IMR-90 (cell line): ENCODE measurements around the gene FAAP100. TPM values are rescaled to one million over a fixed set of nuclear protein-coding genes. Genes with fewer than 3 reads are reported as not detected.

Experiments used
- ATAC-seq: fragments of 200-7000 bp; cut with Tn5 transposase; 2 replicates; pipeline ENCODE4 v1.9.1; 2020; ENCODE audit warnings: low read depth, mild to moderate bottlenecking, moderate library complexity
- BruUV-seq: library from RNA; stranded (reverse); fragments of 400-500 nt; replicated peaks from 2 replicates; lab custom pipeline; 2021; lab: Mats Ljungman, UMichigan
- CTCF ChIA-PET: fragments of 300-600 bp; formaldehyde crosslinking; extraction: SDS; loops from one replicate; lab custom pipeline; 2021; ENCODE audit warnings: antibody characterized with exemption; lab: Yijun Ruan, JAX
- POLR2A ChIA-PET: fragments of 300-600 bp; sonication (Branson Sonifier 250); formaldehyde crosslinking; loops from one replicate; lab custom pipeline; 2022; ENCODE audit warnings: antibody characterized with exemption; ENCODE audit not compliant: unreplicated experiment; lab: Charles Lee
- DNase-seq: peaks from one replicate; pipeline ENCODE4 v3.0.0; 2013
- H2AFZ ChIP-seq: replicated peaks from 2 replicates; pipeline ENCODE3; 2013; ENCODE audit warnings: low read length, mild to moderate bottlenecking; ENCODE audit not compliant: poor library complexity
- H2AK5ac ChIP-seq: 2 replicates; pipeline ENCODE4 v1.6.1; 2013; ENCODE audit warnings: low read depth, low read length, inconsistent platforms
- H2AK9ac ChIP-seq: replicated peaks from 2 replicates; pipeline ENCODE3; 2013; ENCODE audit warnings: mild to moderate bottlenecking, low read depth, low read length, moderate library complexity; ENCODE audit not compliant: poor library complexity
- H2BK120ac ChIP-seq: 2 replicates; pipeline ENCODE4 v1.6.1; 2013; ENCODE audit warnings: low read depth, low read length, inconsistent platforms
- H2BK15ac ChIP-seq: 3 replicates; pipeline ENCODE4 v1.6.1; 2013; ENCODE audit warnings: low read depth, low read length, inconsistent platforms
- H2BK20ac ChIP-seq: 2 replicates; pipeline ENCODE4 v1.6.1; 2013; ENCODE audit warnings: low read depth, mild to moderate bottlenecking, inconsistent platforms, low read length, moderate library complexity
- H2BK5ac ChIP-seq: 2 replicates; pipeline ENCODE4 v1.6.1; 2013; ENCODE audit warnings: mild to moderate bottlenecking, low read depth, low read length, inconsistent platforms; ENCODE audit not compliant: poor library complexity, severe bottlenecking
- H3K14ac ChIP-seq: replicated peaks from 2 replicates; pipeline ENCODE4 v1.6.1; 2013; ENCODE audit warnings: low read depth, low read length, inconsistent platforms
- H3K18ac ChIP-seq: 2 replicates; pipeline ENCODE4 v1.6.1; 2013; ENCODE audit warnings: low read depth, low read length, control low read depth
- H3K23ac ChIP-seq: 2 replicates; pipeline ENCODE4 v1.6.1; 2013; ENCODE audit warnings: low read depth, low read length, inconsistent platforms
- H3K27ac ChIP-seq: 2 replicates; pipeline ENCODE4 v1.5.1; 2013; ENCODE audit warnings: mild to moderate bottlenecking, control low read depth, low read length; ENCODE audit not compliant: insufficient read depth
- H3K27me3 ChIP-seq: 2 replicates; pipeline ENCODE4 v1.6.1; 2013; ENCODE audit warnings: low read length; ENCODE audit not compliant: control insufficient read depth, insufficient read depth
- H3K36me3 ChIP-seq: 2 replicates; pipeline ENCODE4 v1.6.1; 2013; ENCODE audit warnings: low read length, mixed read lengths; ENCODE audit not compliant: control insufficient read depth, insufficient read depth
- H3K4ac ChIP-seq: 2 replicates; pipeline ENCODE4 v1.6.1; 2013; ENCODE audit warnings: low read depth, low read length, inconsistent platforms
- H3K4me1 ChIP-seq: 2 replicates; pipeline ENCODE4 v1.6.1; 2013; ENCODE audit warnings: low read length, mixed read lengths; ENCODE audit not compliant: control insufficient read depth, insufficient read depth
- H3K4me2 ChIP-seq: 2 replicates; pipeline ENCODE4 v1.6.1; 2013; ENCODE audit warnings: low read depth, mild to moderate bottlenecking, control low read depth, low read length, moderate library complexity
- H3K4me3 ChIP-seq: 2 replicates; pipeline ENCODE4 v1.5.1; 2013; ENCODE audit warnings: low read depth, mild to moderate bottlenecking, control low read depth, low read length, moderate library complexity; ENCODE audit not compliant: insufficient read depth
- H3K56ac ChIP-seq: 2 replicates; pipeline ENCODE4 v1.6.1; 2013; ENCODE audit warnings: low read length, inconsistent platforms; ENCODE audit not compliant: insufficient read depth; ENCODE audit errors: extremely low read depth
- H3K79me1 ChIP-seq, 2 experiments: 2 replicates each; pipeline ENCODE4 v1.6.1; 2013; ENCODE audit warnings: low read length in 2 of 2, inconsistent platforms in 1 of 2, low read depth in 1 of 2
- H3K9ac ChIP-seq: 2 replicates; pipeline ENCODE4 v1.6.1; 2013; ENCODE audit warnings: low read depth, low read length, control low read depth
- H3K9me1 ChIP-seq: 2 replicates; pipeline ENCODE4 v1.6.1; 2013; ENCODE audit warnings: low read length, inconsistent platforms; ENCODE audit not compliant: insufficient read depth
- H3K9me3 ChIP-seq: 2 replicates; pipeline ENCODE4 v1.6.1; 2013; ENCODE audit warnings: low read length; ENCODE audit not compliant: control insufficient read depth, insufficient read depth
- H4K20me1 ChIP-seq: 2 replicates; pipeline ENCODE4 v1.6.1; 2013; ENCODE audit warnings: low read length, inconsistent platforms; ENCODE audit not compliant: insufficient read depth
- H4K5ac ChIP-seq: 2 replicates; pipeline ENCODE4 v1.6.1; 2013; ENCODE audit warnings: mild to moderate bottlenecking, low read depth, low read length, control low read depth
- H4K8ac ChIP-seq, 2 experiments: 2 replicates each; pipeline ENCODE4 v1.6.1; 2013; ENCODE audit warnings: low read depth in 2 of 2, low read length in 2 of 2, control low read depth in 1 of 2, inconsistent platforms in 1 of 2
- H4K91ac ChIP-seq: 2 replicates; pipeline ENCODE4 v1.6.1; 2013; ENCODE audit warnings: low read depth, low read length, inconsistent platforms; ENCODE audit not compliant: insufficient read depth
- BHLHE40 ChIP-seq: fragments of 150-350 bp; IDR thresholded peaks from 2 replicates; pipeline ENCODE4 v1.6.1; 2016; ENCODE audit warnings: mild to moderate bottlenecking, low read depth, low read length
- CEBPB ChIP-seq: IDR thresholded peaks from 2 replicates; pipeline ENCODE4 v1.6.1; 2012; ENCODE audit warnings: low read depth, low read length, improper control_type of control experiment
- ELK1 ChIP-seq: fragments of 150-350 bp; IDR thresholded peaks from 2 replicates; pipeline ENCODE4 v1.6.1; 2016; ENCODE audit warnings: low read depth, mild to moderate bottlenecking, low read length, moderate library complexity, borderline replicate concordance
- MAFK ChIP-seq: IDR thresholded peaks from 2 replicates; pipeline ENCODE4 v1.6.1; 2012; ENCODE audit warnings: low read depth, low read length, improper control_type of control experiment
- MAZ ChIP-seq: IDR thresholded peaks from 2 replicates; pipeline ENCODE4 v1.6.1; 2012; ENCODE audit warnings: low read depth, mild to moderate bottlenecking, low read length, improper control_type of control experiment, moderate library complexity, borderline replicate concordance
- MXI1 ChIP-seq: IDR thresholded peaks from 2 replicates; pipeline ENCODE4 v1.6.1; 2012; ENCODE audit warnings: low read depth, mild to moderate bottlenecking, low read length, moderate library complexity, borderline replicate concordance
- NFE2L2 ChIP-seq: fragments of 150-350 bp; IDR thresholded peaks from 2 replicates; pipeline ENCODE4 v1.6.1; 2016; ENCODE audit warnings: low read depth, mild to moderate bottlenecking, low read length
- RAD21 ChIP-seq: IDR thresholded peaks from 2 replicates; pipeline ENCODE4 v1.6.1; 2012; ENCODE audit warnings: low read length, improper control_type of control experiment
- RCOR1 ChIP-seq: IDR thresholded peaks from 2 replicates; pipeline ENCODE4 v1.6.1; 2012; ENCODE audit warnings: mild to moderate bottlenecking, low read length, improper control_type of control experiment; ENCODE audit not compliant: insufficient replicate concordance
- USF2 ChIP-seq: fragments of 150-350 bp; IDR thresholded peaks from 2 replicates; pipeline ENCODE4 v1.6.1; 2017; ENCODE audit warnings: mild to moderate bottlenecking, antibody characterized with exemption, low read length, low read depth
- WGBS, 2 experiments: methylation state at CpG; one replicate each; pipeline versions ENCODE4 v1.1.5 to v1.1.7; 2013; ENCODE audit warnings: missing lambda C conversion rate in 2 of 2; ENCODE audit not compliant: insufficient read length in 1 of 2; ENCODE audit errors: extremely low coverage in 2 of 2; 5-methylcytosine and 5-hydroxymethylcytosine counted together
- dilution Hi-C: fragments of 300-500 bp; cut with HindIII; formaldehyde crosslinking; loops from one replicate; pipeline ENCODE4 v1.14.3; 2018; ENCODE audit warnings: low sequenced_read_pairs; ENCODE audit not compliant: unreplicated experiment
- in situ Hi-C: fragments of 300-500 bp; cut with MboI; formaldehyde crosslinking; loops from 3 replicates; pipeline ENCODE4 v1.14.3; 2019; ENCODE audit warnings: low sequenced_read_pairs, inconsistent platforms, mixed read lengths
- intact Hi-C: fragments of 100-400 bp; cut with micrococcal nuclease; formaldehyde crosslinking; loops from 2 replicates; pipeline ENCODE4 v1.10.0; 2022
- polyA plus RNA-seq, 3 experiments: library from polyadenylated mRNA; depleted of rRNA; stranded (reverse); fragments of >200 nt; gene quantifications; 2 replicates each; pipeline ENCODE4 v1.2.3, GENCODE V29; 2012; ENCODE audit warnings: low replicate concordance in 1 of 3
- total RNA-seq: library from RNA; depleted of rRNA; stranded (reverse); fragments of >200 nt; gene quantifications from 2 replicates; pipeline ENCODE4 v1.2.3, GENCODE V29; 2012

Gene FAAP100
- total and polyA plus RNA-seq, 2 of the 4 experiments (the other 2 are of a cell fraction), result 7.9 to 24.8 TPM

- Histone ChIP-seq H3K36me3 (peaks cover 32% of the 10 kb centered on the region), H3K79me1 (peaks cover 36 to 88% of the 10 kb centered on the region in 2 experiments), H3K27ac (no peak overlapping the region; the same call in 1 of the 2 replicates), H3K4me1 (peaks cover 40% of the 10 kb centered on the region), H4K20me1 (peaks cover 70% of the 10 kb centered on the region), H2BK5ac (no peak overlapping the region), H3K4ac (peak overlapping the region; percentile 44), H3K9ac (no peak overlapping the region), H2BK120ac (0 out of 2 replicates have a peak overlapping the region, but pooled peaks have one; percentile 29), H3K18ac (no peak overlapping the region), H2AK9ac (peak overlapping the region; percentile 19), H3K9me3 (no peaks in the 10 kb centered on the region), H3K14ac (no peak overlapping the region), H3K56ac (no peak overlapping the region), H2BK15ac (0 out of 3 replicates have a peak overlapping the region, but pooled peaks have one; percentile 30), H2BK20ac (peak overlapping the region; percentile 49; the same call in 1 of the 2 replicates), H4K8ac (no peak overlapping the region; a peak in 1 of 4 replicates), H2AFZ (no peak overlapping the region), H3K27me3 (no peaks in the 10 kb centered on the region), H3K23ac (peak overlapping the region; percentile 39; the same call in 1 of the 2 replicates), H2AK5ac (peak overlapping the region; percentile 62; the same call in 1 of the 2 replicates), H3K4me3 (no peak overlapping the region), H3K9me1 (peaks cover 64% of the 10 kb centered on the region), H4K5ac (no peak overlapping the region), H4K91ac (peak overlapping the region; percentile 15), H3K4me2 (no peak overlapping the region)
- BruUV-seq, result no TSS peak
- dilution Hi-C loops (no loop called here), in situ Hi-C loops (no loop called here), intact Hi-C loops (no loop called here)
- POLR2A ChIA-PET, result interaction anchor here (0.9 kb wide), 1 partner anchor 13 kb away, joined by 5 read pairs; no protein-coding TSS in a partner anchor
- CTCF ChIA-PET, result no interaction called here
- ATAC-seq, result no peak
- 88% methylated on average over 5 of the region's 6 CpGs; no CpG with 5 or more reads in 1 of the 2 experiments for WGBS, 2 experiments
- no peak for DNase-seq
- TF ChIP-seq MAZ (no peak), NFE2L2 (no peak), BHLHE40 (no peak), MXI1 (no peak), MAFK (no peak), ELK1 (no peak), RAD21 (no peak), USF2 (no peak), CEBPB (no peak), RCOR1 (no peak)
Measured at GRCh38 chr17:81579298-81579697, 27.1 kb upstream of the FAAP100 start.
